ENCODE data around the gene ARHGEF28. TPM values are rescaled to one million over a fixed set of nuclear protein-coding genes. Genes with fewer than 3 reads are reported as not detected.

Gene ARHGEF28
- total RNA-seq, 2 experiments from 2014 or later: not detected

DNA sequence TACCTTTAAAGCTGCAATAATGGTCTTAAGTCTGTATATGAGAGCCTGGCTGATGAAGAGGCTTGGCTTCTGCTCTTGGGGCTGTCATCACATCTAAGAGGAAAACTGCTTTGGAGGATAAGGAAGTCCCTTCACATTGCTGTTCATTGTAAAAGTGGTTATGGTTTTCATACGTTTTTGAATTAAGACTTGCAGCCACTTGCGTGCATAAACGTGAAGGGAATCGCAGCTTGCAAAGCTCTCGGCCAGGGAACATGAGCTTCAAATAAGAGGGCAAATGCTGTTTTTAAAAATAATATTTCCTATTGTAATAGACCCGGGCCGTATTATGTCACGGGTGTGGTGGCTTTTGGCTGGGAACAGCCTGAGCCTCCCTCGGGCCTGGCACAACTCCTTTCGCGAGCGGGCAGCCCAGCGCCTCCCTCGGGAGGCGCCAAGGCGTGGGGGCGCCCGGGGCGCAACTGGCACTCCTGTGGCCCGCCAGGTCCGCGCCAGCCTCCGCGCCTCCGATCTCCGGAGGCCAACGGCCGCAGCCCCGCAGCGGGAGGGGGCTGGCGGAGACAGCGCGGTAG, 538 bp upstream of the ARHGEF28 start:
- ChIA-PET POLR2A (no interaction called here), CTCF (interaction anchor here (2.7 kb wide), 1 partner anchor 34 kb away, joined by 10 read pairs; no protein-coding TSS in a partner anchor)
- no peaks in the 10 kb centered on the region for H3K36me3 Mint-ChIP-seq (ENCODE audit: low read depth)
- H3K9me3 Mint-ChIP-seq (ENCODE audit: insufficient read depth): no peaks in the 10 kb centered on the region
- H3K4me1 Mint-ChIP-seq (ENCODE audit: low read depth): peaks cover 3% of the 10 kb centered on the region
- H3K27me3 Mint-ChIP-seq (ENCODE audit: low read depth): peaks cover 60% of the 10 kb centered on the region
- no peak overlapping the region for H3K27ac Mint-ChIP-seq
- DNase-seq (no peak), ATAC-seq (no peak)
- peak overlapping the region; percentile 48 for H3K4me3 Mint-ChIP-seq

DNA sequence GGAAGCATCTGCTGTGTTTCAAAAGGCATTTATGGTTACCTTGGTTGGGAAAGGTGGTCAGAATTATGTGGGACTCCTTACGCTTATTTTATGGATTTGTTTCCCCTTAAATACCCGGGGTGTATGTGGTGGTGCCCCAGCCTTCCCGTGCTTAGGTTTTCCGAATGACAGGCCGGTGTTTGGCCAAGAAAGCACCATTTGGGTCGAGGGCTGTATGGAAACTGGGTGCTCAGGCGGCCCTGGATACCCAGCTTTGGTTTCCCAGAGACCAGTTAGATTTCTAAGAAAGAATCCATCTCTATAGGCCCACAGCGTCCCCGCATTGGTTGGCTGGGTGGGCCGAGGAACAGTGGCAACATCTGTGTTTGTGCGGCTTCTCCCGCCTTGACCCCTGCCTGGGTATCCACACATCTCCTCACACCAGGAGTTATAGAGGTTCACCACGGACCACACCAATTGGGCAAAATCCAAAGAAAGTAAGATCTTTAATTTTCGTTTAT, 868 bp downstream of the ARHGEF28 start:
- ChIA-PET POLR2A (no interaction called here), CTCF (no interaction called here)
- H3K9me3 Mint-ChIP-seq (ENCODE audit: insufficient read depth): no peaks in the 10 kb centered on the region
- no peaks in the 10 kb centered on the region for H3K36me3 Mint-ChIP-seq (ENCODE audit: low read depth)
- no peak overlapping the region for H3K4me3 Mint-ChIP-seq
- peaks cover 3% of the 10 kb centered on the region for H3K4me1 Mint-ChIP-seq (ENCODE audit: low read depth)
- no peak for ATAC-seq
- no peak for DNase-seq
- no peak overlapping the region for H3K27ac Mint-ChIP-seq
- H3K27me3 Mint-ChIP-seq (ENCODE audit: low read depth): peaks cover 63% of the 10 kb centered on the region

DNA sequence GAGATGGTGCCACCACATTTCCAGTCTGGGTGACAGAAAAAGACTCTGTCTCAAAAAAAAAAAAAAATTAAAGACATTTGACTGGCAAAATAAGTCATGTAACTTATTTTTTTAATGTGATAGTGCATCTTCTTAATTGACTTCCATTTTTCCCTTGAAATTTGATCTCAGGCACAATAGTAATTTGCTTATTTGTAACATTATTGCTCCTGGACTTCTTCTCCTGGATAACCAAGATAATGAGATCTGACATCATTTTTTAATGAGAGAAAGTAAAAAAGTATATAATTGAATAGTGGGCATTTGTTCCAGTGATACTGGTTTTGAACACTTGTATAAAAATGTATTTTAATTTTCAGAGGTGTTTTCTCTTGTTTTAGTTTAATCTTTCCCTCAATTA, 3.5 kb downstream of the ARHGEF28 start:
- Mint-ChIP-seq H3K4me1 (ENCODE audit: low read depth) (peaks cover 3% of the 10 kb centered on the region), H3K4me3 (no peak overlapping the region), H3K9me3 (ENCODE audit: insufficient read depth) (no peaks in the 10 kb centered on the region), H3K27me3 (ENCODE audit: low read depth) (peaks cover 52% of the 10 kb centered on the region), H3K36me3 (ENCODE audit: low read depth) (no peaks in the 10 kb centered on the region), H3K27ac (no peak overlapping the region)
- POLR2A ChIA-PET: no interaction called here
- CTCF ChIA-PET: no interaction called here
- DNase-seq (no peak), ATAC-seq (no peak)

DNA sequence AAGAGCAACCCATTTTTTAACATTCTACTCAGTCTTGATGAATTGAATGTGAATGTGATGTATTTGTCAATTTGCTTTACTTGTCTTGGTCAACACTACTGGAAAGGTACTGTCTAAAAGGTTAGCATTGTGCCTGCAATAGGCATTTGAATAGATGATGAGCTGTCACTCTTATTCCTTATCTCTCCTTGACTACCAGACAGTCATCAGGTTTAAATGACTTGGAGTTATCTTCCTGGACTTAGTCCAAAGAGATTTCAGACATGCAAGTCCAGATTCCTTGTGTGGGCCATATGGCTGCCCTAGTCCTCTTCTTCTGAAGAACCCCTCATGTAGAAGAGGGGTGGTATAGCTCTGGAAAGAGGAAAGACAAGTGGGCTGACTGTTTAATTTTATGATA, 4.8 kb downstream of the ARHGEF28 start:
- Mint-ChIP-seq H3K9me3 (ENCODE audit: insufficient read depth) (no peaks in the 10 kb centered on the region), H3K36me3 (ENCODE audit: low read depth) (no peaks in the 10 kb centered on the region), H3K4me1 (ENCODE audit: low read depth) (no peaks in the 10 kb centered on the region), H3K27me3 (ENCODE audit: low read depth) (peaks cover 46% of the 10 kb centered on the region), H3K27ac (no peak overlapping the region), H3K4me3 (no peak overlapping the region)
- DNase-seq: no peak
- no peak for ATAC-seq
- ChIA-PET CTCF (interaction anchor here (0.9 to 1.2 kb wide), 2 partner anchors 40 to 162 kb away, joined by 3 to 4 read pairs; no protein-coding TSS in a partner anchor), POLR2A (no interaction called here)

DNA sequence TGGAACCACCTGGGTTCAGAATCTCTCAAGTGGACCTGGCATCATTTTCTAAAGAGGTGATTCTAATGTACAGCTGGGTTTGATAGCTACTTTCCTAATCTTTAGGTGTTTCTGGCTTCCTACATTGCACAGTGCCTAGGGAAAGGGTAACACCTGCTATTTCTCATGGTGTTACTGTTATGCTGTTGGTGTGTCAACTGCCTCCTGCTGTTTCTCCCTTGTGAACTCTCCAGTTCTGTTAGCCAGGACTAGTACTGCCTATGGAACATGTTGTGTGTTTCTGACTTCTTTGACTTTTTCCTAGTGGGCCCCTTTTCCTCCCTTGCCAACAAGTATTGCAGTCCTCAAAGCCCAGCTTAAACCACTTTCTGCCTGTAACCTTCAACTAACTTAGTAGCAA, 5.5 kb downstream of the ARHGEF28 start:
- peaks cover 47% of the 10 kb centered on the region for H3K27me3 Mint-ChIP-seq (ENCODE audit: low read depth)
- ChIA-PET CTCF (interaction anchor here (1.2 kb wide), 1 partner anchor 40 kb away, joined by 4 read pairs; no protein-coding TSS in a partner anchor), POLR2A (no interaction called here)
- no peak overlapping the region for H3K27ac Mint-ChIP-seq
- H3K36me3 Mint-ChIP-seq (ENCODE audit: low read depth): no peaks in the 10 kb centered on the region
- ATAC-seq (no peak), DNase-seq (no peak)
- no peaks in the 10 kb centered on the region for H3K9me3 Mint-ChIP-seq (ENCODE audit: insufficient read depth)
- H3K4me1 Mint-ChIP-seq (ENCODE audit: low read depth): no peaks in the 10 kb centered on the region
- no peak overlapping the region for H3K4me3 Mint-ChIP-seq

DNA sequence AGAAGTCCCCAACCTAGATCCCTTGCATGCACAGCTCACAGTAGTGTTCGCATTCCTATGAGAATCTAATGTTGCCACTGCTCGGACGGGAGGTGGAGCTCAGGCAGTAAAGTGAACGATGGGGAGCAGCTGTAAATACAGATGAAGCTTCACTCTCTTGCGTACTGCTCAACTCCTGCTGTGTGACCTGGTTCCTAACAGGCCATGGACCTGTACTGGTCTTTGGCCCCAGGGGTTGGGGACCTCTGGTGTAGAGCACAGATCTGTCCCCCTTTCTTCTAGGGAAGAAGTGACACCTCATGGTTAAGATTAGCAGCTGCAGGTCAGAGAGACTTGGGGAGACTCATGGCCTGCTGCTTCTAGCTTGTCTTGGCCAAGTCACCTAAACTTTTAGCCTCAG, 7.1 kb downstream of the ARHGEF28 start:
- H3K9me3 Mint-ChIP-seq (ENCODE audit: insufficient read depth): no peaks in the 10 kb centered on the region
- H3K27me3 Mint-ChIP-seq (ENCODE audit: low read depth): peaks cover 38% of the 10 kb centered on the region
- H3K27ac Mint-ChIP-seq: no peak overlapping the region
- H3K4me1 Mint-ChIP-seq (ENCODE audit: low read depth): no peaks in the 10 kb centered on the region
- no peaks in the 10 kb centered on the region for H3K36me3 Mint-ChIP-seq (ENCODE audit: low read depth)
- CTCF ChIA-PET: interaction anchor here (1.3 kb wide), 1 partner anchor 42 kb away, joined by 3 read pairs; no protein-coding TSS in a partner anchor
- H3K4me3 Mint-ChIP-seq: no peak overlapping the region
- DNase-seq: no peak
- POLR2A ChIA-PET: no interaction called here
- no peak for ATAC-seq

DNA sequence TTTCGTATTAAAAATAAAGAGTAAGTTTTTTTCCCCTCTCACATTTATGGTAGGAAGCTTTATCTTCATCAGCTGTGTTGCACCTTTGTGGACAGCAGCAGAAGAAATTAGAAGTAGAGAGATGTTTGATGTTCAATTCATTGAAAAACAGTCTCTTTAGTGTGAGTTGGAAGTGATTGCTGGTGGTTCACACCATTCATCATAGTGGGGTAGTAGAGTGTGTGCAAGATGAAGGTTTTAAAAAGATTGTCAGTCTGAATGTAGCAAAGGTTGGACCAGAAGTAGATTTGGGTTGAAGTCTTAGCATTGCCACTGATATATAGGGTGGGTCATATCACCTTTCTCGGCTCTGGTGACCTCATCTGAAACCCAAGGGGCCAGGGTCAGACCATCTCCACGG, 10.4 kb downstream of the ARHGEF28 start:
- peaks cover 30% of the 10 kb centered on the region for H3K27me3 Mint-ChIP-seq (ENCODE audit: low read depth)
- DNase-seq (no peak), ATAC-seq (no peak)
- no peaks in the 10 kb centered on the region for H3K4me1 Mint-ChIP-seq (ENCODE audit: low read depth)
- no peaks in the 10 kb centered on the region for H3K9me3 Mint-ChIP-seq (ENCODE audit: insufficient read depth)
- no peak overlapping the region for H3K27ac Mint-ChIP-seq
- H3K36me3 Mint-ChIP-seq (ENCODE audit: low read depth): no peaks in the 10 kb centered on the region
- ChIA-PET POLR2A (no interaction called here), CTCF (interaction anchor here (1.5 kb wide), 1 partner anchor 39 kb away, joined by 4 read pairs; no protein-coding TSS in a partner anchor)
- H3K4me3 Mint-ChIP-seq: no peak overlapping the region

DNA sequence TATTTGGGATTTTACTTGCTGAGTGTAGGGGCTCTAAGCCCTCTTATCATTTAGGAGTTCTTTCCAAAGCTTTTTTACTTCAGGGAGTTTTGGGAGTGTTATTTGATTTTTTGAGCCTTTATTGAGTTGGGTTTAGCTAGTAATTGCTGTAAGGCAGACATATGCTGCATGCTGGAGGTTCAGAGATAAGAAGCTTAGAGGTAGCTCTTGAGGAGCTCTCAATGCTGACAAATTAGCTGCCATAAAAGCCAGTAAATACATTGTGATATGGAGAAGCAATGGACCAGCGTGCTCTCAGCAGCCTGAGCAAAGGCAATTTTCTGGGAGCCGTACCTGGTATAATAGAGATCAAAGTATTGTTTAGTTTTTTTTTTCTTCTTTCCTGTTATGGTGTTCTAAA, 11.6 kb downstream of the ARHGEF28 start:
- Mint-ChIP-seq H3K27ac (no peak overlapping the region), H3K4me1 (ENCODE audit: low read depth) (no peaks in the 10 kb centered on the region), H3K36me3 (ENCODE audit: low read depth) (no peaks in the 10 kb centered on the region), H3K27me3 (ENCODE audit: low read depth) (peaks cover 24% of the 10 kb centered on the region), H3K9me3 (ENCODE audit: insufficient read depth) (no peaks in the 10 kb centered on the region), H3K4me3 (no peak overlapping the region)
- ATAC-seq (no peak), DNase-seq (no peak)
- CTCF ChIA-PET: interaction anchor here (1.5 kb wide), 1 partner anchor 40 kb away, joined by 4 read pairs; no protein-coding TSS in a partner anchor
- POLR2A ChIA-PET: no interaction called here

DNA sequence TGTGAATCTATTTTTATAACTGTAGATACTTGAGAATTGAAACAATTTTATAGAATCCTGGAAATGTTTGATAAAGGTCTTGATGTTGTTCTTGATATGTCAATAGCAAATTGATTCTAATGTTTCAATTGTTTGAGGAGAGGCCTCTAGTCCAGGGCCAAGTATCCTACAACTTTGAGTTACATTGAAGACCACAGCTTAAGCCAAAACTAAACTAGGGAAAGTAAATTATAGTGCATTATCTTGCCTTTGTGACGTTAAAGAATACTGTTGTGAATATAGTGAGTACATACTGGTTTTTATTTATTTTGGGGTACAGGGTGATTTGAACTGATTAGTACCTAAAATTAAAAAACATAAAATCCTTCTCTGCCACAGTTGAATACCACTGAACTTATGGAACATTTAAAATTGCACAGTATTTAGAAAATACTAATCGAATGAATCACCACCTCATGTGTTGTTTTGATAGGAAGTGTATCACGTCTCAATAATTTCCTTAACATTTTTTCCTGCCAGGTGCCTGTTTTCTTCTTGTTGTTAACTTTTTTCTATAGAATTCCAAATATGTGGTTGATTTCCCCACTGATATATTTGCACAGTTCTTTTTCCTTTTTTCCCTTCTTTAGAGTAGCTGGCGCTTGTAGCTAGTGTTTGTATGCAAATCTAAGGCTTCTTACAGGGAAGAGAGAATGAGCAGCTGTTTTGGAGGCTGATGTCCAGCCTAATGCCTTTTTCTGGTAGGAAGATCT, 12.5 kb downstream of the ARHGEF28 start:
- H3K27me3 Mint-ChIP-seq (ENCODE audit: low read depth): peaks cover 19% of the 10 kb centered on the region
- H3K36me3 Mint-ChIP-seq (ENCODE audit: low read depth): no peaks in the 10 kb centered on the region
- ATAC-seq: no peak
- H3K4me1 Mint-ChIP-seq (ENCODE audit: low read depth): no peaks in the 10 kb centered on the region
- H3K9me3 Mint-ChIP-seq (ENCODE audit: insufficient read depth): no peaks in the 10 kb centered on the region
- DNase-seq: no peak
- no peak overlapping the region for H3K27ac Mint-ChIP-seq
- H3K4me3 Mint-ChIP-seq: no peak overlapping the region
- ChIA-PET CTCF (interaction anchor here (1.3 kb wide), 1 partner anchor 48 kb away, joined by 4 read pairs; no protein-coding TSS in a partner anchor), POLR2A (no interaction called here)

DNA sequence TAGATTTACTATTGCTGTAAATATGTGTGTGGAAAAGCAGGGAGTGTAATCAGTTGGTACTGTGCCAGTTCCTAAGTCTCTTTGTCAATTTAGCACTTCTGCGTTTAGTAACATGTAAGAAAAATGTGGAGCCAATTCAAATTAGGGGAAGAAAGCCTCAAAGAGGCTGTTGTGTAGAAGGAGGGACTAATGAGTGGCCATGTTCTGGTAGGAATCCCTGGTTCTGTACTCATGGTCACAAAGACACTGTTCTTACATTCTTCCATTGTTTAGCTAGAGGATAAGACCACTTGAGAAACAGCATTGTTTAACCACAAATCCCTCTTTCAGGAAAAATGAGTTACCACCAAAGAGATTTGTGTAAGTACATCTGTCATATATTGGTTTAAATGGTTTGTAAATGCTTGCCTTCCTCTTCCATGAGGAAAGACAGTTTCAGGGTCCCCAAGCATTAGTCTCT, 14.9 kb downstream of the ARHGEF28 start:
- DNase-seq (no peak), ATAC-seq (no peak)
- H3K9me3 Mint-ChIP-seq (ENCODE audit: insufficient read depth): no peaks in the 10 kb centered on the region
- H3K4me3 Mint-ChIP-seq: no peak overlapping the region
- H3K27me3 Mint-ChIP-seq (ENCODE audit: low read depth): peaks cover 28% of the 10 kb centered on the region
- no peaks in the 10 kb centered on the region for H3K4me1 Mint-ChIP-seq (ENCODE audit: low read depth)
- no peak overlapping the region for H3K27ac Mint-ChIP-seq
- ChIA-PET CTCF (interaction anchor here (1.2 kb wide), 1 partner anchor 53 kb away, joined by 3 read pairs; no protein-coding TSS in a partner anchor), POLR2A (interaction anchor here (1.0 kb wide), 1 partner anchor 10 kb away, joined by 3 read pairs; no protein-coding TSS in a partner anchor)
- H3K36me3 Mint-ChIP-seq (ENCODE audit: low read depth): no peaks in the 10 kb centered on the region

DNA sequence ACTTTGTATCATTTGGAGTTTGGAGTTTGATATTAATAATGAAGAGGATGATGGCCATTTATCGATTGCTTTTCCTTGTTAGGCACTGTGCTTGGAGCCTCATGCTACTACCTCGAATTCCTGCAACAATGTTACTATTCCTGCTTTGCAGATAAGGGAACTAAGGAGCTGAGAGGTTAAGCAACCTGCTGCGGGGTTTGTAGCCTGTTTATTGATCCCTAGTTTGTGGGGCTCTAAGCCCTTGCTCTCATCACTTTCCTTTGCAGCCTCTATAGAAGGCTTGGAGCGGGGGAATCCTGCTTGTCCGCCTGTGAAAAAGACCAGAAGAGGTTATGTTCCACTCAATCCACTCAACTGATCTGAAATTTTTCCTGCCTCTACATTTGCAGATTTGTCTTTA, 15.8 kb downstream of the ARHGEF28 start:
- Mint-ChIP-seq H3K4me3 (no peak overlapping the region), H3K4me1 (ENCODE audit: low read depth) (no peaks in the 10 kb centered on the region), H3K9me3 (ENCODE audit: insufficient read depth) (no peaks in the 10 kb centered on the region), H3K36me3 (ENCODE audit: low read depth) (no peaks in the 10 kb centered on the region), H3K27me3 (ENCODE audit: low read depth) (peaks cover 28% of the 10 kb centered on the region), H3K27ac (no peak overlapping the region)
- ChIA-PET POLR2A (no interaction called here), CTCF (no interaction called here)
- no peak for ATAC-seq
- no peak for DNase-seq

DNA sequence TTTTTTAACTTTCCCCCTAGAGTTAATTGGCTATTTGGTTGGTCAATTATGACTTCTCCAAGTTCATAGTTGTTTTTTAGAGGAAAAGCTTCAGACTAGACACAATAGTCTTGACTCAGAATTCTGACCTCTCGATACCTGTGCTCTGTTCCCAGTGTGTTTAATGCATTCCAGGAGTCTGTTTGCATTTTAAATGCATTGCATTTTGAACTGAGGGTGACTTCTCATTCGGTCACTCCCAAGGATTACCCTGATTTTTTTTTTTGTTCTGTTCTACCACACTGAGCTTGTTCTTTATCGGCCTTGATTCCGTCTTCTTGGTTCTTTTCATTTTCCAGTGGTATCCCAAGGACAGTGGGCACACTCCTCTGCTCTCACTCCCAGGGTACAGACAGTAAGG, 16.3 kb downstream of the ARHGEF28 start:
- Mint-ChIP-seq H3K36me3 (ENCODE audit: low read depth) (no peaks in the 10 kb centered on the region), H3K9me3 (ENCODE audit: insufficient read depth) (no peaks in the 10 kb centered on the region), H3K4me1 (ENCODE audit: low read depth) (no peaks in the 10 kb centered on the region), H3K27ac (no peak overlapping the region), H3K27me3 (ENCODE audit: low read depth) (peaks cover 28% of the 10 kb centered on the region), H3K4me3 (no peak overlapping the region)
- CTCF ChIA-PET: no interaction called here
- DNase-seq (no peak), ATAC-seq (no peak)
- POLR2A ChIA-PET: no interaction called here

Data from activated CD8-positive, alpha-beta T cell treated with anti-CD3 and anti-CD28 coated beads, Interleukin-2, amount 10 ng/mL, durations not matched to agents 7 days and 5 days (primary cell).